HG03457 (cell line): Measurements from ENCODE around the gene DOLPP1.

Experiments used
- ATAC-seq: cut with Tn5 transposase; IDR thresholded peaks from one replicate; pipeline ENCODE4 v1.9.1; 2021; ENCODE audit warnings: moderate number of reproducible peaks; ENCODE audit not compliant: unreplicated experiment

The DOLPP1 gene

DNA sequence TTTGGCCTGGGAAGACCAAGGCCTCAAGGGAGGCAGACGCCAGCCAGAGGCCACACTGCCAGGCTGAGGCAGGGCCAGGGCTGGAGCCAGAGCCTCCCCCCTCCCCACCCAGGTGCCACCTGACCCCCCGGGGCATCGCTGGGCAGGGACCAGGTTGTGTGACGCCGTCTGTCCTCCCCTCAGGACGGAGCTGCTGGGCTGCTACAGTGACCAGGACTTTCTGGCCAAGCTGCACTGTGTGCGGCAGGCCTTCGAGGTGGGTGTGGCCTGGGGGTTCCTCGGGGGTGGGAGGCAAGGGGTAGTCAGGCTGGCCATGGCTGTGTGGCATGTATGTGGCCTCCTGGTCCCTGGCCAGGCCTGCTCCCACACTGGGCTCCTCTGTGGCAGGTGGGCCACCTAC lies 17.9 kb upstream of the DOLPP1 start:
- ATAC-seq, result no peak

DNA sequence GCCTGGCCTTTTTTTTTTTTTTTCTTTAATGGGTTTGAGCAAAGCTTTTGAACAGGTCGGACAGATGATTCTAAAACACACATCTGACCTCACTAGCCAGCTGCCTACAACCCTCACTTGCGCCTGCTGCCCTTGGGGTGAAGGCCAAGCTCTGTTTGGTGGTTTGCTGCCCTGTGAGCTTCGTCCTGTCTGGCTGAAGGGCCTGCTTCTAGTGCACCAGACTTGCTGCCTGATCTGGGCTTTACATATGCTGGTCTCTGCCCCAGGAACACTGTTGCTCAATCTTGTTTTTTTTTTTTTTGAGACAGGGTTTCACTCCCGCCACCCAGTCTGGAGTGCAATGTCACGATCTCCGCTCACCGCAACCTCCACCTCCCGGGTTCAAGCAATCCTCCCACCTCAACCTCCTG lies 16.4 kb upstream of the DOLPP1 start:
- no peak for ATAC-seq

DNA sequence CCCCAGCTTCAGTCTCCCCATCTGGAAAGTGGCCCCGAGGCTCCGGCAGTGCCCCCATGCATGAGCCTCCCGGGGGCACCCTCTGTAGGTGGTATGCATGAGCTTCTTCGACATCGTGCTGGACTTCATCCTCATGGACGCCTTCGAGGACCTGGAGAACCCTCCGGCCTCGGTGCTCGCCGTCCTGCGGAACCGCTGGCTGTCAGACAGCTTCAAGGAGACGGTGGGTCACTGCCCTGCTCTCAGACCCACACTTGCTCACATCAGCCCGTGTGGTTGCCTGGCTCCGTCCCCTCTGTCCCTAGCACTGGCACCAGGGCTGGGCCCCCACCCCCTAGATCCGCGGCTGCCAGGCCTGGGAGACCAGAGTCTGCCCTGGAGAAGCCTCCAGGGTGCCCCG lies 12.8 kb upstream of the DOLPP1 start:
- no peak for ATAC-seq

DNA sequence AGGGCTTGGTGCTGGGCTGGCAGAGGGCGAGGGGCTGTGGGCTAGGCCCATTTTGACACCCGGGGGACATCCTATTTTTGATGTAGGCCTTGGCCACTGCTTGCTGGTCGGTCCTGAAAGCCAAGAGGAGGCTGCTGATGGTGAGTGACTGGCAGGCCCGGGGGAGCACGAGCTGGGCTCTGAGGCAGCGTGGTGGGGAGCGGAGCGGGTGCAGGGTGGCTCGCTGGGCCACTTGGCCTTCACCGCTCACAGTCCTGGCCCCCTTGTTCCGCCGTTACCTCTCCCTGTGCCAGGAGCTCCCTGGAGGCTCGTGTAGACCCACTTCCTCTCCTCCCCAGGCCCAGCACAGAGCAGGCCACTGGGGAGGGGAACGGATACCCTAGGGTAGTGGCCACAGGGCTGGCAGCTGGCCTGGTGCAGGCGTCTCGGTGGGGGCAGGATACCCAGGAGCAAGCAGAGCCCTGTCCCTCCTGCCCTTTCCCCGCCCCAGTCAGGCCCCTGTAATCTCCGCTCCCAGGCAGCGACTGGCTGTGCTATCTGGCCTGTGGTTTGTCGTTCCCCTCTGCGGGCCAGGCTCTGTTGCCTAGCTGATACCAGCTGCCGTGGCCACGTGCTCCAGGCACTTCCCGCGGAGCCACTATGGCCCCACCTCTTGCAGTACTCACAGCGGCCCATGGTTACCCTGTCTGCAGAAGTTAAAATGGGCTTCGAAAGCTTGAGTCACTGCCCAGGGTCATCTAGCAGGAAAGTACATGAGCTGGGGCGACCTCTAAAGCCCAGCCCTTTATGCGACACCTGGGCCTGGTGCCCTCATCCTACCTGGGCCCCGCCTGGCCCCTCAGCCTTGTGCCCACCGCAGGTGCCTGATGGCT lies 11.7 kb upstream of the DOLPP1 start:
- no peak for ATAC-seq

DNA sequence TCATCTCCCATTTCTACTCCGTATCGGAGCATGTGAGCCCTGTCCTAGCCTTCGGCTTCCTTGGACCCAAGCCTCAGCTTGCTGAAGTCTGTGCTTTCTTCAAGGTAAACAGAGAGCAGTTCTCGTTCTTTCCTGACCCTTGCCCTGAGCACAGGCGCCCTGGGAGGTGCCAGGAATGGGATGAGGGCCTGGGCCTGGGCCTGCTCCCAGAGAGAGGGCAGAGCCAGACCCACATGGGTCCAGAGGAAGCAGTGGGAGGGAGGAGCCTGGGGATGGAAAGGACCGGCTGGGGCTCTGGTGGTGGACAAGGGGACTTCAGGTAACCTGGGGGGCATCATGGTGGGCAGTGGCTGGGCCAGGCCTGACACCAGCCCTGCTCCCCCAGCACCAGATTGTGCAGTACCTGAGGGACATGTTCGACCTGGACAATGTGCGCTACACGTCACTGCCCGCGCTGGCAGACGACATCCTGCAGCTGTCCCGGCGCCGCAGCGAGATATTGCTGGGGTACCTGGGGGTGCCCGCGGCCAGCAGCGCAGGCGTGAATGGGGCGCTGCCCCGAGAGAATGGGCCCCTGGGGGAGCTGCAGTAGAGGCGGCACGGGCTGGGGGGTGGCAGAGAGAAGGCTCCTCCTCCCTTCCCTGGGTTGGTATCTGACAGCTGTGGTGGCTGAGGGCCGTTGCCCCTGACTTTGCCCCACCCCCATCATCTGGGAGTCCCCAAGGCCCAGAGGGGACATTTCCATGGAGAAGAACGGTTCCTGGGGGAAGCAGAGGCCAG lies 10.9 kb upstream of the DOLPP1 start:
- no peak for ATAC-seq

DNA sequence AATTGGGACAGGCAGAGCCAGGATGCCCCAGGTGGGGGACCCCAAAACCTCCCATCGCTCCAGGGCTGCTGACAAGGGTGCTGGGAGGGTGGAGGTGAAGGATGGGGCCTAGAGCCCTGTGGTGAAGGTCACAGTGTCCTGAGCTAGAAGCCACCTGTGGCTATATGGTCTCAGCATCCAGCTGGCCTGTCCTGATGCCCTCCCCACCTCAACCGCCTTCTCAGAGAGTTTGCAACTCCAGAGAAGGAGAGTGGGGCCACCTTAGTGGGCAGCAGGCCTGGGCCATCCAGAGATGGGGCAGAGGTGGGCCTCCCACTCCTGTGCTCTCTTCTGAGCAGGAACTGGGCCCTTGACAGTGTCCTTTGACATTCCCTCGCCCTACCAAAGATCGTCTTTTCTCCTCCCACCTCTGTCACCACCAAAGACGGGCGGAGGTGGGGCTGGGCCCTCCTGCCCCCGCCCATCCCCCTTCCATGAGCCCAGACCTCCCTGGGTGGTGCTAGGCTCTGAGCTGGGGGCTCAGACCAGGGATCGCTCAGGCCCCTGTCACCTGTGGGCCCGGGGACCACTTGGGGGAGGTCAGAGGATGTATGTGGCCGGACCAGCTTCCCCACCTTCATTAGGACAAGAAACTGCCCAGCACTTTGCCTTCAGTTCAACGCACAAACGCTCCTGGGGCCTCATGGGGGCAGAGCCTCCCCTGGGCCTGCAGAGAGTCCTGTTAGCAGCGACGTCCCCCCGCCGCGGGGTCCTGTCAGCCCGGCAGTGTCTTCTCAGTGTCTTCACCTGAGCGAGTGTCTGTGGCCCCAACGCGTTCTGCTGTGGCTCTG lies 10.0 kb upstream of the DOLPP1 start:
- no peak for ATAC-seq

DNA sequence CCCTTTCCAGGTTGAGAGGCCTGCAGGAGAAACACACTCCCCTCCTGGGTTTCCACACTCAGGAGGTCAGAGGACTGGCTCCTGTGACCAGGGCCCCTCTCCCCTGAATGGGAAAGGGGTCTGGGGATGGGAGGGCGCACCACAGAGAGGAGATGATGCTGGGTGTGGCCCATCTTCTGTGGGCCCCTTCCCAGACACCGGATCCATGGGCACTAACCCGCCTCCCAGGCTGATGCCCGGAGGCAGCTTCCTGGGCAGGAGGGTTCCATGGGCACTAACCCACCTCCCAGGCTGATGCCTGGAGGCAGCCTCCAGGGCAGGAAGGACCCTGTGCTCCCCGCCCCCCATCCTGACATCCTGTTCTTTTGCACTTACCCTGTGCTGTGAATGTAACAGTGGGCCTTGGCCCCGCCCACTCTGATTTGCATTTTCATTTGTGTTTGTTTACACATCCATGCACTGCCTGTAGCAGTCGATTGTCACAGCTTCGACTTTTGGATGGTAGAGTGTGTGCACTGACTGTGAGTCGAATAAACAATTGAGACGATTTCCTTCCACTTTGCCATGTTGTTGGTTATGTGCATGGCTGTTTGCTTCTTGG lies 9.3 kb upstream of the DOLPP1 start:
- ATAC-seq, result no peak

DNA sequence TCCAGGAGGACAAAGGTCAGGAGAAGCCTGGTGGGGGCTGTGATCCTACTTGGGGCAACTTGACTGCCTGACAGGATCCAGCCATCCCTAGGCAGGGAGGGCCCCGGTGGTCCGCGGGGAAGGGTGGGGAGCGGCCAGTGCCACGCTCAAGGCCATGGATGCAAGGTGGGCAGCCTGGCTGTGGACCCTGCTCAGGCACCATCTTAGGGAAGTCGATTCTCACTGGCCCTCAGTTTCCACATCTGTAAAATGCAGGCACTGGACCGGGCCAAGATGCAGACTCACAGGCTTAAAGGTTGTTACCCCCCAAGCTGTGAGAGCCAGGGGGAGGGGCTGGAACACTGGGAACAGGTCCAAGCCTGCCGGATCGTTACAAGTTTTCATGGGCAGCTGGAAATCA lies 8.7 kb upstream of the DOLPP1 start:
- ATAC-seq, result no peak

DNA sequence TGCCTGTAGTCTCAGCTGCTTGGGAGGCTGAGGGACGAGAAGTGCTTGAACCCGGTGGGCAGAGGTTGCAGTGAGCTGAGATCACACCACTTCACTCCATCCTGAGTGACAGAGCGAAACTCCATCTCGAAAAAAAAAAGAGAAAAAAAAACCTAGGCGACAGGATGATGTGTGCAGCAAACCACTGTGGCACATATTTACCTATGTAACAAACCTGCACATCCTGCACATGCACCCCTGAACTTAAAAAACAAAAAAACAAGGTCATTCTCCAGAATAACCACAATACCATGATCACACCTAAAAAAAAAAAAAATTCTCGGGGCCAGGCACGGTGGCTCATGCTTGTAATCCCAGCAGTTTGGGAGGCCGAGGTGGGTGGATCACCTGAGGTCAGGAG lies 7.5 kb upstream of the DOLPP1 start:
- ATAC-seq, result no peak

DNA sequence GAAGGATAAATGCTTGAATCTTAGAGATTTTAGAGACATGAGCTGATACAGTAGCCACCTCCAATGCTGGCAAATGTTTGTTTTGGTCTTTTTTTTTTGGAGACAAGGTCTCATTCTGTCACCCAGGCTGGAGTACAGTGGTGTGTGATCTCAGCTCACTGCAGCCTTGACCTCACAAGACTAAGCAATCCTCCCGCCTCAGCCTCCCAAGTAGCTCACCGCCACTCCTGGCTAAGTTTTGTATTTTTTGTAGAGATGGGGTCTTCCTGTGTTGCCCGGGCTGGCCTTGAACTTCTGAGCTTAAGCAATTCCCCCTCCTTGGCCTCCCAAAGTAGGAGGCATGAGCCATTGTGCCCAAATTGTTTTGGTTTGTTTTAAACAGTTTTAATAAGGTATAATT lies 6.8 kb upstream of the DOLPP1 start:
- no peak for ATAC-seq

DNA sequence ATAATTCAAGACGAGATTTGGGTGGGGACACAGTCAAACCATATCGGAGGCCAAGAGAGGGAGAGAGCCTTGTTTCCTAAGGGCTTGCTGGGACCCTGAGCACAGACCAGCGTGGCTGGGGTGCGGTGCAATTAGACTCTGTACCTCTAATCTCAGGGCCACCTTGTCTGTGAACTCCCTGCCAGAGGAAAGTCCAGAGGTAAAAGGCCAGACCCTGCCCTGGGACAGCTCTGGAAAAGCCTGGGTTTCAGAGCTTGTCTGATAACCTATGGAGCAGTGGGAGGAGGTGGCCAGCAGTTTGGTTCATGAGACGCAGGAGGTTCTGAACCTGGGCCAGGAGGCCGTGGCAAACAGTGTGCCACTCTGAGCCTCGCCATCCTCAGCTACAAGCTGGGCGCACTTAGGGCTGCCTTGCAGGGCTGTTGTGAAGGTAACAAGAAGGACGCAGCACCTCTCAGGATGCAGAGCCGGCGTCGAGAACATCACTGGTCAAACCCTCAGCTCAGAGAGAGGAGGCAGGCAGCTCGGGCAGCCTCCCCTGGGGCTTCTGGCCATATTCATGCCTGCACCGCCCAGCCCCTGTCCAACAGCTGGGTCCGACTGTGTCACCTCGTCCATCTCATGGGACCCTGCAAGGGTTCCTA lies 4.8 kb upstream of the DOLPP1 start:
- no peak for ATAC-seq

DNA sequence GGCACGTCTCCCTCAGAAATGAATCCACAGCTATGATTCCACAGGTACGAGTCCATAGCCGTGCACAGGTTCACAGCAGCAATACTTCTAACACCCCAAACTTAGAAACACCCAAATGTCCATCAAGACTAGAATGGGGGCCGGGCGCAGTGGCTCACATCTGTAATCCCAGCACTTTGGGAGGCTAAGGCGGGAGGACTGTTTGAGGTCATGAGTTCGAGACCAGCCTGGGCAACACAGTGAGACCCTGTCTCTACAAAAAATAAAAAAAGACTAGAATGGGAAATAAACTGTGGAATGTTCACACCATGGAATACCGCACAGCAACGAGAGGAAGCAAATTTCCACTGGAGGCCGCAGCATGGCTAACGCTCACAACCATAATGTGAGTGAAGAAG lies 4.3 kb upstream of the DOLPP1 start:
- no peak for ATAC-seq

DNA sequence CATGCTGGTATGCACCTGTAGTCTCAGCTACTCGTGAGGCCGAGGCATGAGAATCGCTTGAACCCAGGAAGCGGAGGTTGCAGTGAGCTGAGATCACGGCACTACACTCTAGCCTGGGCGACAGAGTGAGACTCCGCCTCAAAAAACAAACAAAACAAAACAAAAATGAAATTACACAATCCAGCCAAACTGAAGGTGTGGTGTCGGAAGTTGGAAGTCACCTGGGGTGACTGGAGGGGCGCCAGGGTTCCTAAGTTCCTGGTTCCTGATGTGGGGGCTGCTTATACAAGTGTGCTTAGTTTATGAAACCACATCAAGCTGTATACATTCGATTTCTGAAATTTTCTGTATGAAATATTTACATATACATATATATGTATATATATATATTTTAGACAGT lies 3.7 kb upstream of the DOLPP1 start:
- no peak for ATAC-seq

DNA sequence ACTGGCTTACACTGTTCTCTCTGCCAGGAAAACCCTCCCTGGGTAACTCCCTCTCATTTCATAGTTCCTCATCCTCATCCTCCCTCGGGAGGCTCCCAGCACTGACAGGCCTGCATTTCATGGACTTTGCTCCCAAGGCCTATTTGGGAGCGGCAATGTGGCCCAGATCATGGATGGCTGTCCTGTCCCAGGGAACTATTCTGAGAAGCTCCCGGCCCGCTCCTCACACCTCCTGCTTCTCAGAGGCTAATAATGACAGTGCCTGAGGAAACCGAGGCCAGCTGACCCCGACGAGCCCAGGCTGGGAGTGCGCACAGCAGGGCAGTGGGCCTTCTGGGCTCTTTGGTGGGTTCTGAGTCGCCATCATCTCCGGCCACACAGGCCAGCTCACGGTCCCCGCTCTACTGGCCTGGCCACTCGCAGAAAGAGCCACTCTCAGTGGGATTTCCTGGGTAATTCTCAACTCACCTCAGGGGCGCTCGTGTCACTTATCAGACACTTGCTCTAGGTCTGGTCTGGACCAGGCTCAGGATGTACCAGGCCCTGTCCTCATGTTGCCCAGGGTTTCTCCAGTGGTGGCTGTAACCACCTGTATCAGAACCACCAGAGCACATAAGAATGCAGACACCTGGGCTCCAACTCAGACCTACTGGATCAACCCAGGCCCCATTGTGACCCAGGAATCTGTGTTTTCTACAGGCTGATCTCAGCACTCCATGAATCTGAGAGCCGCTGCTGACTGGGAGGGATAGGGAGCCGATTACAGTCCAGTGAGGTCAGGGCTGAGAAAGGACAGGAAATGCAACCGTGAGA lies 2.0 kb upstream of the DOLPP1 start:
- no peak for ATAC-seq

DNA sequence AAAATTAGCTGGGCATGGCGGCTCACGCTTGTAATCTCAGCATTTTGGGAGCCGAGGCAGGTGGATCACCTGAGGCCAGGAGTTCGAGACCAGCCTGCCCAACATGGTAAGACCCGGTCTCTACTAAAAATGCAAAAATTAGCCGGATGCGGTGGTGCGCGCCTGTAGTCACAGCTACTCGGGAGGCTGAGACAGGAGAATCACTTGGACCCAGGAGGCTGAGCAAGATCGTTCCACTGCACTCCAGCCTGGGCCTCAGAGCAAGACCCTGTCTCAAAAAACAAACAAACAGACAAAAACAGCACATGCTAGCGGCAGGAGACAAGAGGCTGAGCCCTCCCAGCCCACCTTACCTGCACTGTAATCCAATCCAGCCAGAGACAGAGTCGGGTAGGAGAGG lies 1.1 kb upstream of the DOLPP1 start:
- no peak for ATAC-seq

DNA sequence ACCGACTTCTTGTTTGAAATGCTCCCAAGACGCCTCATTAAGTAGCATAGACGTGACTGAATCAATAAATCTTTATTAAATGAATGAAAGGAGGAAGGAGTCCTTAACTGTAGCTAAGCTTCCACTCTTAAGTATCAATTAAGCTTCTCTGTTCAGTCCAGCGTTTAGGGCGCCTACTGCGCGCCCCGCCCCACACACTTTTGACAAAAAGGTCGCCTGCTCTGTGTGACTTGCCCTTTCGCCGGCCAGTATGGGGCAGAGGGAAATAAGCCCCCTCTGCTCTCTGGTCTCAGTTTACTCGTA lies 662 bp upstream of the DOLPP1 start:
- no peak for ATAC-seq

DNA sequence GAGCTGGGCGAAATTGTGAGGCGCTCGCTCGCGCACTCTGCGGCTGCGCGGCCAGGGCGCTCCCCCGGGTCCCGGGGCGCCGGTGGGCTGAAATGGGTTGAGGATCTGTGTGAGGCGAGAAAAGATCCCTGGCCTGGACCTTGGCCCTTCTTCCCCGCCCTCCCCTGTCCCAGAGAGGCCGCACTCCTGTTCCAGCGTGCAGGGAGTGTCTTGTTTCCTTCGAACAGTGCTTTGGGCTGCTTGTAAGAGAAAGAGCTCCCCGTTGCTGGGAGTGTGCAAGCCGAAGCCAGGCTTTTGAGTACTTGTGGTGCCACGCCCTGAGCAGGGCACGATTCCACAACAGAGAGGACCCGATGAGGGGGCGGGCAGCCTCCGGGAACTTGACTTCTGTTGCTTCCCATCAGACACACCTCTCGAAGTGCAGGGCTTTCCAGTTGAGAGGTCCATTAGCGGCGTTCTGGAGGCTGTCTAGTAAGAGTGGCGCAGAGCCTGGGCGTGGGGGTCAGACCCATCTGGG lies 535 bp downstream of the DOLPP1 start:
- no peak for ATAC-seq

DNA sequence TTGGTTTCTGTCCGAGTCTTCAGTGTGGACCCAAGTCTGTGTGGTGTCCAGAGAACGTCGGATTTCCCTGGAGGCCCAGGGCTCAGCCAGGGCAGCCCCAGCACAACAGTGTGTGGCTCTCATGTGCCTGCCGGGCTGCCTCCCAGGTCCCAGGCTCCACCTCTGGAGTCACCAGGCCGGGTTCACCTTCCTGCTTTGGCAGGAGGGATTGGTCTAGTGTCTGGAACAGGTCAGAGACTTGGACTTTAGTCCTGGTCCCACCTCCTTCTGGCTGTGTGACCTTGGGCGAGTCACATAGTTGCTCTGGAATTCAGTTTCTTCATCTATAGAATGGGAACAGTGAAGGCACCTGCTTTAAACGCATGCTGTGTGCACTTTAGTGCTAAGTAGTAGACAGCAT lies 3.2 kb downstream of the DOLPP1 start:
- no peak for ATAC-seq

DNA sequence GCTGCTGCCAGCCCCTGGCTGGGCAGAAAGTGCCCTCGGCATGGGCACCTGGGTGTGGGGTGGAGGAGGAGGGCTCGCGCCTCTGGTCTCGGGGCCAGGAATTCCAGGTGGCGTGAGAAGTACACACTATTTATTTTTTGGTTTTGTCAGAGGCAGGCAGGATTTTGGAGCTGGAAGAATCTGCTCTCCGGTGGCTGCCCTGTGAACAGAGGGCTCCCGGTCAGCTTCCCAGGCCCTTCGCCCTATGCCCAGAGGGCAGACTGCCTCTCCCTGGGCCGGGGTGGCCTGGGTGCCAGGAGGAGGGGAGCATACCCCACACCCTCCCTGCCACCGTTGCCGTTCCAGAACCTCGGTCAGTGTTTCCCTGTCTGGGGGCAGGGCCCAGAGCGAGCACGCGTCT lies 8.3 kb downstream of the DOLPP1 start:
- ATAC-seq, result no peak
